Esophagus (tissue), 2 donors: Measurements from ENCODE around the gene BCAN. TPM values are rescaled to one million over a fixed set of nuclear protein-coding genes. Genes with fewer than 3 reads are reported as not detected.
A peak's percentile ranks its signal among the peaks of the same experiment; 100 is the strongest.

Experiments used
- H3K27ac ChIP-seq, 2 donors: one replicate each; pipeline ENCODE4 v1.5.1; 2013; ENCODE audit warnings: low read depth in 2 of 2, mild to moderate bottlenecking in 2 of 2, inconsistent platforms in 1 of 2, low read length in 1 of 2, moderate library complexity in 1 of 2
- H3K27me3 ChIP-seq, 2 donors: one replicate each; pipeline ENCODE4 v1.6.1; 2013; ENCODE audit warnings: low read length in 2 of 2, control low read depth in 1 of 2, mild to moderate bottlenecking in 1 of 2; ENCODE audit not compliant: insufficient read depth in 2 of 2, control insufficient read depth in 1 of 2
- H3K36me3 ChIP-seq, 2 donors: one replicate each; pipeline ENCODE4 v1.6.1; 2013; ENCODE audit warnings: low read length in 1 of 2; ENCODE audit not compliant: control insufficient read depth in 2 of 2, insufficient read depth in 2 of 2
- H3K4me1 ChIP-seq, 2 donors: one replicate each; pipeline ENCODE4 v1.6.1; 2013; ENCODE audit warnings: low read length in 1 of 2; ENCODE audit not compliant: control insufficient read depth in 2 of 2, insufficient read depth in 2 of 2
- H3K4me3 ChIP-seq, 2 donors: one replicate each; pipeline ENCODE4 v1.5.1; 2013; ENCODE audit warnings: low read length in 2 of 2, mild to moderate bottlenecking in 2 of 2, low read depth in 1 of 2, moderate library complexity in 1 of 2
- H3K9me3 ChIP-seq, 2 donors: one replicate each; pipeline ENCODE4 v1.6.1; 2013; ENCODE audit warnings: mild to moderate bottlenecking in 2 of 2, low read depth in 1 of 2, low read length in 1 of 2, moderate library complexity in 1 of 2; ENCODE audit not compliant: control insufficient read depth in 2 of 2, insufficient read depth in 1 of 2
- WGBS, 2 donors: extraction: QIAGEN DNeasy Blood & Tissue Kit; methylation state at CpG; one replicate each; pipeline ENCODE4 v1.1.7; 2013; 5-methylcytosine and 5-hydroxymethylcytosine counted together
- polyA plus RNA-seq, 2 donors: library from polyadenylated mRNA; stranded (reverse); fragments of 200-250 nt; gene quantifications; one replicate each; pipeline ENCODE4 v1.2.3, GENCODE V29; 2013
- donor health status: healthy with polysubstance abuse.
- donor health status: Bipolar disorder and iron deficiency.

BCAN gene
- polyA plus RNA-seq, 2 donors: 0.01 to 0.04 TPM

DNA sequence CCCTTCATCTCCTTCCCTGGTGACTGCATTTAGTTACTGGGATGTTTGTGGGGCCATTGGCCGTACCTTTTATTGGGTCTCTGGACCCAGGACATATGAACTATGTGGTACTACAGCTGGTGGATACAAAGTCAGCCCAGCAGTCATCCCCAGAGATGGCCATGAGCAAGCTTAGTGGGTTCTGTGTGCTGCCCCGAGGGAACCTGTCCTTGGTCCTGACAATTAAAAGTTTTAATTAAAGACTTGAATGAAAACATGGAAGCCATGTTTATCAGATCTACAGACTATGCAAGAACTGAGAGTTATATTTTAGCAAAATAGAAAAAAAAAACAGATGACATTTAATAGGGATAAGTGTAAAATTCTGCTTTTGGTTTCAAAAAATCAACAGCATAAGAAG is 38.1 kb downstream of the BCAN start:
- Histone ChIP-seq H3K9me3 (no peaks in the 10 kb centered on the region), H3K4me1 (peaks cover 0 to 5% of the 10 kb centered on the region in 2 donors), H3K27ac (no peak overlapping the region), H3K27me3 (peaks cover 0 to 6% of the 10 kb centered on the region in 2 donors), H3K4me3 (no peak overlapping the region), H3K36me3 (no peaks in the 10 kb centered on the region)
- WGBS, 2 donors: 51 to 63% methylated on average over 2 of the region's 2 CpGs

- Histone ChIP-seq H3K27ac (no peak overlapping the region), H3K36me3 (no peaks in the 10 kb centered on the region), H3K4me3 (no peak overlapping the region), H3K27me3 (no peaks in the 10 kb centered on the region), H3K4me1 (peaks cover 0 to 5% of the 10 kb centered on the region in 2 donors), H3K9me3 (no peaks in the 10 kb centered on the region)
- 77 to 82% methylated on average over 8 of the region's 8 CpGs for WGBS, 2 donors
These were observed 39.5 kb downstream of the BCAN start for GRCh38 chr1:156681196-156681960.

DNA sequence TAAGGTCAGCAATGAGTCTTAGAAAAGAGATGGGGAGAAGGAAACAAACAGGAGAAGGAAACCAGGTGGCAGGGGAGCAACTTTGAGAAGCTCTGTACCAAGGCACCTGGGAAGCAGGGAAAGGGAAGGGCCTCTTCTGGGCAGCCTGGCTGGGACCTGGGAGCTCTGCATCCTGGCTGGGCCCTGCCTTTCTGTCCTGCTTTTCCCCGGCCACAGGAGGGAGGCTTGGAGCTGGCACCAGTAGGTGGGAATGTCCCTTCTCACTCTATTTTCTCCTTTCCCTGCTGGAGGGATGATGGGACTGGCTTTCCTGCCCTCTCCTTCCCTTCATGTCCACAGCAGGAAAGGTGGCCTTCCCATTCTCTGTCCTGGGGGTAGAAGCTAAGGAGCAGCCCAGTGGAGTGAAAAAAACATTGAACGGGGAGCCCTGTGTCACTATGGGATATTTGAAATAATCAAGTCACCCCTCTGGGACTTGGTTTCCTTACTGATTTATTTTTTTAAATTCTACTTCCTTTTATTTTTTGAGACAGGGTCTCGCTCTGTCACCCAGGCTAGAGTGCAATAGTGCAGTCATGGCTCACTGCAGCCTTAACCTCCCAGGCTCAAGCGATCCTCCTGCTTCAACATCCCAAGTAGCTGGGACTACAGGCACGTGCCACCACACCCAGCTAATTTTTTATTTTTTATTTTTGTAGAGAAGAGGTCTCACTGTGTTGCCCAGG is 40.4 kb downstream of the BCAN start:
- Histone ChIP-seq H3K4me1 (peaks cover 0 to 1% of the 10 kb centered on the region in 2 donors), H3K36me3 (no peaks in the 10 kb centered on the region), H3K27me3 (no peaks in the 10 kb centered on the region), H3K9me3 (no peaks in the 10 kb centered on the region), H3K27ac (no peak overlapping the region), H3K4me3 (no peak overlapping the region)
- 59 to 75% methylated on average over 5 of the region's 5 CpGs for WGBS, 2 donors

DNA sequence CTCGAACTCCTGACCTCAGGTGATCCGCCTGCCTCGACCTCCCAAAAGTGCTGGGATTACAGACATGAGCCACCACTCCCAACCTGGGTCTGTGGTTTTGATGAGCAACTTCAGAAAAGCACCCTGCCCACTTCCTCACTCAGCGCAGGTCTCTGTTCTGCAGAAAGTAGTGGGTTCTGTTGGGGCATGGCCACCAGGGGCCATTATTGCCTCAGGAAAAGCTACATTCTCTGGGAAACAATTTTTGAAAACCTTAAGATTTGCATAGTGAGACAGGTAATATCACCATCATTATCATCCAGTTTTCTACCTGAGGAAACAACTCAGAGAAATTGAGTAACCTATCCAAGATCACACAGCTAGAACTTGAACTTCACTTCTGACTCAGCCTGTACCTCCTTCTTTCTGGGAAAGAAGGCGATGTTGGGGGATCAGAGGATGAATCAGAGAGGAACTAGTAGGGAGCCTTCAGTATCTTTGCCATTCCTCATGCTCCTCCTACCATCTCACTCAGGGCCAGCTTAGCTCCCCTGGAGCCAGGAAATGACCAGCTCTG is 42.4 kb downstream of the BCAN start:
- no peaks in the 10 kb centered on the region for H3K9me3 ChIP-seq
- H3K27me3 ChIP-seq: no peaks in the 10 kb centered on the region
- H3K27ac ChIP-seq: no peak overlapping the region
- no peak overlapping the region for H3K4me3 ChIP-seq
- no peaks in the 10 kb centered on the region for H3K4me1 ChIP-seq
- no peaks in the 10 kb centered on the region for H3K36me3 ChIP-seq
- 55 to 59% methylated on average over 5 of the region's 5 CpGs for WGBS, 2 donors

- WGBS, 2 donors: 2% methylated on average over 23 of the region's 23 CpGs
- H3K27ac ChIP-seq: peak overlapping the region in 1 of 2 donors; percentile 15
- no peak overlapping the region for H3K4me3 ChIP-seq
These were observed 47.4 kb downstream of the BCAN start for GRCh38 chr1:156689035-156689952.

GRCh38 chr1:156689953-156690674 is 48.2 kb downstream of the BCAN start:
- Histone ChIP-seq H3K4me1 (peaks cover 0 to 36% of the 10 kb centered on the region in 2 donors), H3K4me3 (no peak overlapping the region), H3K27ac (peak overlapping the region; percentile 88), H3K36me3 (no peaks in the 10 kb centered on the region), H3K9me3 (no peaks in the 10 kb centered on the region), H3K27me3 (no peaks in the 10 kb centered on the region)
- WGBS, 2 donors: 22 to 27% methylated on average over 10 of the region's 10 CpGs

More at GRCh38 chr1:156689035-156689952, 47.4 kb downstream of the BCAN start:
- Histone ChIP-seq H3K4me1 (peaks cover 0 to 31% of the 10 kb centered on the region in 2 donors), H3K27me3 (no peaks in the 10 kb centered on the region), H3K9me3 (no peaks in the 10 kb centered on the region), H3K36me3 (no peaks in the 10 kb centered on the region)

- 62 to 70% methylated on average over 8 of the region's 8 CpGs for WGBS, 2 donors
- no peaks in the 10 kb centered on the region for H3K27me3 ChIP-seq
These were observed 48.7 kb downstream of the BCAN start for GRCh38 chr1:156690675-156691036.

GRCh38 chr1:156691191-156691590 is 49.3 kb downstream of the BCAN start:
- H3K4me1 ChIP-seq: peaks cover 0 to 36% of the 10 kb centered on the region in 2 donors
- no peaks in the 10 kb centered on the region for H3K36me3 ChIP-seq
- no peaks in the 10 kb centered on the region for H3K27me3 ChIP-seq
- H3K9me3 ChIP-seq: no peaks in the 10 kb centered on the region
- H3K4me3 ChIP-seq: no peak overlapping the region
- peak overlapping the region; percentile 88 for H3K27ac ChIP-seq
- 70 to 77% methylated on average over 10 of the region's 10 CpGs for WGBS, 2 donors

More at GRCh38 chr1:156690675-156691036, 48.7 kb downstream of the BCAN start:
- H3K4me1 ChIP-seq: peaks cover 0 to 36% of the 10 kb centered on the region in 2 donors
- no peaks in the 10 kb centered on the region for H3K36me3 ChIP-seq
- peak overlapping the region; percentile 88 for H3K27ac ChIP-seq
- H3K4me3 ChIP-seq: no peak overlapping the region
- no peaks in the 10 kb centered on the region for H3K9me3 ChIP-seq
